GM12878 (cell line): Measurements from ENCODE around the gene CLSTN2. TPM values are rescaled to one million over a fixed set of nuclear protein-coding genes. Genes with fewer than 3 reads are reported as not detected.

ENCODE experiments used
- IRF4 ChIP-seq: IDR thresholded peaks from 2 replicates; pipeline ENCODE4 v1.6.1; 2011; ENCODE audit warnings: low read depth, low read length
- NFXL1 ChIP-seq: fragments of 450-650 bp; IDR thresholded peaks from 2 replicates; pipeline ENCODE4 v1.6.1; 2017; ENCODE audit warnings: antibody characterized with exemption, mild to moderate bottlenecking, borderline replicate concordance
- RBBP5 ChIP-seq: fragments of 200-600 bp; sonication (generic); conservative IDR thresholded peaks from 2 replicates; pipeline ENCODE4 v1.6.1; 2016
- SMAD1 ChIP-seq: fragments of 450-650 bp; IDR thresholded peaks from 2 replicates; pipeline ENCODE4 v1.6.1; 2018; ENCODE audit warnings: mild to moderate bottlenecking, low read depth; ENCODE audit not compliant: partially characterized antibody
- SRF ChIP-seq, 2 experiments: IDR thresholded peaks; 2 replicates each; pipeline ENCODE4 v1.6.1; 2011; ENCODE audit warnings: low read depth in 2 of 2, low read length in 2 of 2, mild to moderate bottlenecking in 1 of 2, moderate library complexity in 1 of 2
- YY1 ChIP-seq: IDR thresholded peaks from 2 replicates; pipeline ENCODE4 v1.6.1; 2011; ENCODE audit warnings: low read depth, mild to moderate bottlenecking, low read length
- ZNF384 ChIP-seq: IDR thresholded peaks from 2 replicates; pipeline ENCODE4 v1.6.1; 2012; ENCODE audit warnings: low read depth, mild to moderate bottlenecking, low read length, improper control_type of control experiment, borderline replicate concordance
- polyA plus RNA-seq, 11 experiments: library from polyadenylated mRNA; depleted of rRNA in 4 of 11; unstranded in 6 of 11; stranded (reverse) in 5 of 11; fragments of >200 nt; fragmentation: Nextera tagmentation in 4 of 11; fragmentation: Illumina TruSeq in 1 of 11; extraction: Ambion mirVana in 4 of 11; extraction: Trizol in 1 of 11; gene quantifications; 1 replicate in 1 of 11; 2 replicates in 10 of 11; pipeline versions ENCODE4 v1.2.1 to v1.2.3, GENCODE V29; 2011 to 2016; ENCODE audit warnings: inconsistent platforms in 2 of 11, missing spikeins in 2 of 11, low read depth in 1 of 11
- total RNA-seq, 4 experiments: library from RNA; depleted of rRNA in 3 of 4; stranded (reverse); fragments of >200 nt in 3 of 4; fragmentation: Illumina TruSeq in 1 of 4; extraction: Trizol in 1 of 4; gene quantifications; 2 replicates each; pipeline versions ENCODE4 v1.2.1 to v1.2.3, GENCODE V29; 2013 to 2021
- TF ChIP-seq, protein P1 (sequence below): fragments of 450-650 bp; IDR thresholded peaks from 2 replicates; pipeline ENCODE4 v1.6.1; 2018; ENCODE audit warnings: borderline replicate concordance, mild to moderate bottlenecking; ENCODE audit not compliant: partially characterized antibody
- TF ChIP-seq, protein P2 (sequence below): fragments of 450-650 bp; IDR thresholded peaks from 2 replicates; pipeline ENCODE4 v1.6.1; 2014; ENCODE audit warnings: mild to moderate bottlenecking

The CLSTN2 gene
- total and polyA plus RNA-seq, 10 of the 15 experiments (the other 5 are each of a cell fraction or from before 2014, with no cell fraction given) = under 0.01 to 0.10 (median under 0.01) TPM; not detected in 5

DNA sequence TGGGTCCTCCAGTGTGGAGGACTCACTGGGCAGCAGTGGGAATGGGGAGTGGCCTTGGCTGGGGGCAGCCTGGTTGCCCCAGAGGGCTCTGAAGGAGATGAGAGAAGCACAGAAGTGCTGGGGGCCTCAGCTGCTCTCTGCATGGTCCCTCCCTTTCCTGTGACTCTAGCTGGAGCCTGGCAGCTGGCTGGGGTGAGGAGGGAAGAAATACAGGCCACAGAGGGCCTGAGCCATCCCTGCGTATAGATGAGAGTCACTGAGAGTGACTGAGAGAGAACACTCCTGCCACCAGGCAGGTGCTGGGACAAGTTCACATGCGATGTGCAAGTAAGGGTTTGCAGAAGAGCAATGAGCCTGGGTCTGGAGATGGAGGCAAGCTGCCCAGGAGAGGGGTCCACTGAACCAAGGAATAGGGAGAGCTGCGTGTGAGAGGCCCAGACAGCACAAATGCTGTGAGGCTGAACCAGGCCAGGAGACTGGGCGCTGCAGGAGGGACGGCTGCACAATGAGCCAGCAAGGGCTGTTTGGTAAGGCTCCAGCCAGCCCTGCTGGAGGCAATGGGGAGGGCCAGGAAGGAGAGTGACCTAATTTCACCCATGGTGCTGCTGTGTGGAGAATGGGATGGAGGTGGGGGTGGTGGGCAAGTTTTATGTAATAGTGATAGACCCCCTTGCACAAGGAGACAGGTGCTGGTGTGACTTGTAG is 87.2 kb downstream of the CLSTN2 start (continued):
- TF ChIP-seq, protein P1, sequence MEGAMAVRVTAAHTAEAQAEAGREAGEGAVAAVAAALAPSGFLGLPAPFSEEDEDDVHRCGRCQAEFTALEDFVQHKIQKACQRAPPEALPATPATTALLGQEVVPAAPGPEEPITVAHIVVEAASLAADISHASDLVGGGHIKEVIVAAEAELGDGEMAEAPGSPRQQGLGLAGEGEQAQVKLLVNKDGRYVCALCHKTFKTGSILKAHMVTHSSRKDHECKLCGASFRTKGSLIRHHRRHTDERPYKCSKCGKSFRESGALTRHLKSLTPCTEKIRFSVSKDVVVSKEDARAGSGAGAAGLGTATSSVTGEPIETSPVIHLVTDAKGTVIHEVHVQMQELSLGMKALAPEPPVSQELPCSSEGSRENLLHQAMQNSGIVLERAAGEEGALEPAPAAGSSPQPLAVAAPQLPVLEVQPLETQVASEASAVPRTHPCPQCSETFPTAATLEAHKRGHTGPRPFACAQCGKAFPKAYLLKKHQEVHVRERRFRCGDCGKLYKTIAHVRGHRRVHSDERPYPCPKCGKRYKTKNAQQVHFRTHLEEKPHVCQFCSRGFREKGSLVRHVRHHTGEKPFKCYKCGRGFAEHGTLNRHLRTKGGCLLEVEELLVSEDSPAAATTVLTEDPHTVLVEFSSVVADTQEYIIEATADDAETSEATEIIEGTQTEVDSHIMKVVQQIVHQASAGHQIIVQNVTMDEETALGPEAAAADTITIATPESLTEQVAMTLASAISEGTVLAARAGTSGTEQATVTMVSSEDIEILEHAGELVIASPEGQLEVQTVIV = no peak
- TF ChIP-seq IRF4 = no peak
- TF ChIP-seq, protein P2, sequence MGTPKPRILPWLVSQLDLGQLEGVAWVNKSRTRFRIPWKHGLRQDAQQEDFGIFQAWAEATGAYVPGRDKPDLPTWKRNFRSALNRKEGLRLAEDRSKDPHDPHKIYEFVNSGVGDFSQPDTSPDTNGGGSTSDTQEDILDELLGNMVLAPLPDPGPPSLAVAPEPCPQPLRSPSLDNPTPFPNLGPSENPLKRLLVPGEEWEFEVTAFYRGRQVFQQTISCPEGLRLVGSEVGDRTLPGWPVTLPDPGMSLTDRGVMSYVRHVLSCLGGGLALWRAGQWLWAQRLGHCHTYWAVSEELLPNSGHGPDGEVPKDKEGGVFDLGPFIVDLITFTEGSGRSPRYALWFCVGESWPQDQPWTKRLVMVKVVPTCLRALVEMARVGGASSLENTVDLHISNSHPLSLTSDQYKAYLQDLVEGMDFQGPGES = no peak
- no peak for TF ChIP-seq YY1
- TF ChIP-seq SRF (IDR thresholded peaks at IDR 0.05; ENCODE audit: low read depth in 2 of 2, low read length in 2 of 2) = no peak
- no peak for TF ChIP-seq NFXL1
- no peak for TF ChIP-seq SMAD1
- TF ChIP-seq RBBP5 = no peak
- TF ChIP-seq ZNF384 = no peak
